RWPE2 (cell line): ENCODE measurements around the gene PAPPA.

Experiments
- ATAC-seq: fragments of 200-7000 bp; cut with Tn5 transposase; 3 replicates; pipeline ENCODE4 v1.9.1; 2021; ENCODE audit warnings: low read depth
- DNase-seq: peaks from one replicate; pipeline ENCODE4 v3.0.0-alpha.2; 2020; ENCODE audit warnings: low spot score
- H3K27ac ChIP-seq: fragments of 450-650 bp; 2 replicates; pipeline ENCODE4 v1.5.1; 2017; ENCODE audit warnings: mild to moderate bottlenecking; ENCODE audit not compliant: poor library complexity, severe bottlenecking
- H3K27me3 ChIP-seq: fragments of 250-450 bp; sonication (Bioruptor Pico); 2 replicates; pipeline ENCODE4 v1.5.1; 2021; ENCODE audit warnings: mild to moderate bottlenecking, moderate library complexity; ENCODE audit not compliant: insufficient read depth, poor library complexity, severe bottlenecking
- H3K36me3 ChIP-seq: fragments of 250-450 bp; sonication (Bioruptor Pico); 2 replicates; pipeline ENCODE4 v1.5.1; 2020; ENCODE audit warnings: low read depth, mild to moderate bottlenecking, moderate library complexity
- H3K4me1 ChIP-seq: fragments of 250-450 bp; sonication (Bioruptor Pico); 2 replicates; pipeline ENCODE4 v1.5.1; 2021; ENCODE audit warnings: mild to moderate bottlenecking, moderate library complexity; ENCODE audit not compliant: insufficient read depth, poor library complexity, severe bottlenecking
- H3K4me3 ChIP-seq: fragments of 250-450 bp; sonication (Bioruptor Pico); 2 replicates; pipeline ENCODE4 v1.5.1; 2021; ENCODE audit warnings: mild to moderate bottlenecking, moderate library complexity; ENCODE audit not compliant: severe bottlenecking
- H3K9me3 ChIP-seq: fragments of 250-450 bp; sonication (Bioruptor Pico); 2 replicates; pipeline ENCODE4 v1.5.1; 2021; ENCODE audit warnings: mild to moderate bottlenecking, moderate library complexity; ENCODE audit not compliant: severe bottlenecking
- CTCF ChIP-seq: fragments of 450-650 bp; IDR thresholded peaks from one replicate; pipeline ENCODE4 v1.5.1; 2017; ENCODE audit warnings: mild to moderate bottlenecking, moderate library complexity; ENCODE audit not compliant: poor library complexity, severe bottlenecking

PAPPA gene

GRCh38 chr9:116394070-116394469 is 240.5 kb downstream of the PAPPA start:
- Histone ChIP-seq H3K9me3 (no peaks in the 10 kb centered on the region), H3K36me3 (no peaks in the 10 kb centered on the region), H3K27ac (no peak overlapping the region), H3K4me3 (no peak overlapping the region), H3K4me1 (peaks cover 4% of the 10 kb centered on the region), H3K27me3 (no peaks in the 10 kb centered on the region)
- DNase-seq: no peak
- ATAC-seq: no peak
- TF ChIP-seq CTCF: no peak

DNA sequence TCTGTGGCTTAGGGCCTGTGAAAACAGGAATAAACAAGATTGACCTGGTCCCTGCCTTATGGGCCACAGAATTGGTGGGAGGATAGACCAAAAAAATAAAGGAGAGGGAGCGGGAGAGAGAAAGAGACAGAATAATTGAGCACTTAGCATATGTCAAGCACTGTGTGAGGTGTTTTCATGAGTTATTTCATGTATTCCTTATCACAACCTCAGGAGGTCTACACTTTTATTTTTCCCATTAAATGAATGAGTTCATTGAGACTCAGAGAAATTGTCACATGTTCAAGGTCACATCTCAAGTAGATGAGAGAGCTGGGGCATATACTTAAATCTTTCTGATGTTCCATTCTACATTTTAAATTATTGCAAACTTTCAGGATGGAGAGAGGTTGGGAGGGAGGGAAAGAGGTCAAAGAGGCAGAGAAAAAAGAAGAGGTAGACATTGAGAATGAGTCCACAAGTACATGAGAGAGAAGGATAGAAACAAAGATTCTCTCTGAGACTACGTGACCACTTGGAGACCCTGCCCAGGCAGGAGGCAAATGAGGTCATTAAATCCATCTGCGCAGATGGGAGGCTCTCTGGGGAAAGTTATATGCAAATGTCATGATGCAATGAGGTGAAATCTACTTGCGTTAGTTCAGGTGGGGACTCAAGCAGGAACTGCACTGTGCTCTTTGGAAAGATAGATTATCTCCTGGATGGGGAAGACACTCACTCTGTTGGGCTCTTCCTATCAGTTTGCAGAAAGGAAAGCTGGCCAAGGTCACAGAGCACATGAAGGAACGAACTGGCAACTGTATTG is 241.5 kb downstream of the PAPPA start:
- Histone ChIP-seq H3K27me3 (no peaks in the 10 kb centered on the region), H3K27ac (no peak overlapping the region), H3K9me3 (no peaks in the 10 kb centered on the region), H3K4me1 (peaks cover 4% of the 10 kb centered on the region), H3K36me3 (no peaks in the 10 kb centered on the region), H3K4me3 (no peak overlapping the region)
- DNase-seq (no peak), ATAC-seq (no peak)
- no peak for TF ChIP-seq CTCF

- no peak overlapping the region for H3K4me3 ChIP-seq
- no peak for TF ChIP-seq CTCF
- ATAC-seq (no peak), DNase-seq (no peak)
- no peaks in the 10 kb centered on the region for H3K27me3 ChIP-seq
- H3K36me3 ChIP-seq: no peaks in the 10 kb centered on the region
- peaks cover 4% of the 10 kb centered on the region for H3K4me1 ChIP-seq
- H3K27ac ChIP-seq: no peak overlapping the region
- H3K9me3 ChIP-seq: no peaks in the 10 kb centered on the region
These were observed 242.1 kb downstream of the PAPPA start for GRCh38 chr9:116395699-116396037.

GRCh38 chr9:116403171-116403570 is 249.6 kb downstream of the PAPPA start:
- Histone ChIP-seq H3K36me3 (no peaks in the 10 kb centered on the region), H3K27ac (no peak overlapping the region), H3K27me3 (no peaks in the 10 kb centered on the region), H3K9me3 (no peaks in the 10 kb centered on the region), H3K4me3 (no peak overlapping the region), H3K4me1 (no peaks in the 10 kb centered on the region)
- no peak for ATAC-seq
- TF ChIP-seq CTCF: no peak
- no peak for DNase-seq

GRCh38 chr9:116404228-116404627 is 250.6 kb downstream of the PAPPA start:
- DNase-seq: no peak
- no peak for ATAC-seq
- no peaks in the 10 kb centered on the region for H3K36me3 ChIP-seq
- no peaks in the 10 kb centered on the region for H3K9me3 ChIP-seq
- H3K4me3 ChIP-seq: no peak overlapping the region
- no peak overlapping the region for H3K27ac ChIP-seq
- H3K27me3 ChIP-seq: no peaks in the 10 kb centered on the region
- no peak for TF ChIP-seq CTCF
- H3K4me1 ChIP-seq: no peaks in the 10 kb centered on the region
